T47D (cell line): Measurements from ENCODE around the gene PLXNA2.

ENCODE experiments used
- DNase-seq, 2 experiments: peaks; one replicate each; pipeline versions ENCODE4 v3.0.0 to v3.0.0-alpha.2; 2011 to 2012; ENCODE audit warnings: low read depth in 1 of 2, low spot score in 1 of 2
- JUND ChIP-seq: IDR thresholded peaks from 2 replicates; pipeline ENCODE4 v1.6.1; 2012; ENCODE audit warnings: low read depth
- in situ Hi-C: cut with HindIII; loops from 2 replicates; pipeline ENCODE4 v1.10.0; 2016; ENCODE audit warnings: low sequenced_read_pairs, low pct_unique_long_range_greater_than_20kb

The PLXNA2 gene

GRCh38 chr1:208222376-208223126, 21.6 kb downstream of the PLXNA2 start:
- in situ Hi-C loops, result no loop called here
- no peak for TF ChIP-seq JUND
- DNase-seq, result no peak

- no peak for DNase-seq
- TF ChIP-seq JUND, result no peak
- in situ Hi-C loops, result no loop called here
Measured at GRCh38 chr1:208221291-208221622, 22.9 kb downstream of the PLXNA2 start.

DNA sequence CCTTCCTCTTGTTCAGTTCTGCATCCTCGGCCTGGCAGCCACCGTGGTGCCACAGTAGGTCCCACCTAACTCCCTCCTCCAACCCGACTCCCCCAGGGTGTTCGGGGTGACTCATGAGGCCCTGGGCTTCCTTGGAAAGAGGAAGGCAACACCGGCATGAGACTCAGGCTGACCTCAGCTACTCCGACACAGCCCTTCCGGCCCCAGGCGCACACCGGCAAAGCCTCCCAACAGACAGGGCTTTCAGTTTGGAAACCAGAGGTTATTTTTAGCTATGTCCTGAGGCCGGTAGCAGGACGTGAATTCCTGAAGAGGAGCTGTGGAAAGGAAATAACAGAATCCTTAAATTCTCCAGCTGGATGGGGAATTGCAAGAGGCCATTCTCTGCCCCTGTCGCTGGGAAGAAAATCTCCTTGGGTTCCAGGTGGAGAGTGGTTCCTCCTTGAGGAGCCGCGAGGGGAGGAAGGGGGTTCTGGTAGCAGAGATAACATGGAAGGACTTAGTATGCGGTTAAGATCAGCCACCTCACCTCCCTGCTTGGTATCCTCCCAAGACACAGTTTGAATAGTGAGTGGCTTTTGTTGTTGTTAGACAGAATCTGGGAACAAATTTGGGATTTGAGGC, 24.4 kb downstream of the PLXNA2 start:
- no peak for TF ChIP-seq JUND
- in situ Hi-C loops, result no loop called here
- no peak for DNase-seq

GRCh38 chr1:208219098-208219658, 25.0 kb downstream of the PLXNA2 start:
- in situ Hi-C loops, result no loop called here
- DNase-seq, result no peak
- TF ChIP-seq JUND, result no peak

DNA sequence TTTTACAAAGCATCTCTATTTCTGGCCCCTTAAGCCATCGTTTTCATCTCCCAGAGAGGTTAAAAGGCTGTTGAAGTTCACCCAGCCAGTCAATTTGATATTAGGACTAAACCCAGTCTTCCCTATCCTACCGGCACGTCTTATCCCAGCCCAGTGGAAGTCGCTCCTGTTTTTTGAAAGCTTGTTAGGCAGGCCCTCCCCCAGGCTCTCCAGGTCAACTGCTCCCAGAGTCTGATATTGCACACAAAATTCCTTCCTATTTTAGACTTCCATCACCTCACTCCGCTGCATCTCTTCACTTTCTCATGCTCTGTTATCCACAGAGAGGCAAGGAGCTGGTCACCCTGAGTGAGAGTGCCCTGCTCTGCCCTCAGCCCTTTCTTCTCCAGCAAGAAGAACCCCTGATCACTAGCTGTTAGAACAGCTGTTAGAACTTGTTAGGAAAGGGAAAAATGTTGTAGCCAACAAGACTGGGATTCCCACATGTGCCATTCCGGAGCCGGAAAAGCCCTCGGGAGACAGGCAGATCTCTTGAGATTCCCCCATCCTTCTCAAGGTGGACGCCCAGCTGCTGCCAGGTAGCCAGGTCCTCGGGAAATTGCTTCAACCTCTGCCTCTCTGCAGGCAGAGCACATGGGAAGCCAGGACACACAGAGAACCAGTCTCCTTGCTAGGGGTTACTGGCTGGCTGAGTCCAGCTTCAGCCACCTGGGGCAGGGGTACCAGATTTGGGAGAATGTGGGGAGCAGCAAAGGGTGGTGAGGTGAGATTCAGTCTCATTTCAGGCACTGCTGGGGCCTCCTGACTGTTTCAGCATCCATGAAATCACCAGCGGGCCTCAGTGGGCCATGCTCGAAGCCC, 25.7 kb downstream of the PLXNA2 start:
- in situ Hi-C loops, result no loop called here
- no peak for DNase-seq
- no peak for TF ChIP-seq JUND

DNA sequence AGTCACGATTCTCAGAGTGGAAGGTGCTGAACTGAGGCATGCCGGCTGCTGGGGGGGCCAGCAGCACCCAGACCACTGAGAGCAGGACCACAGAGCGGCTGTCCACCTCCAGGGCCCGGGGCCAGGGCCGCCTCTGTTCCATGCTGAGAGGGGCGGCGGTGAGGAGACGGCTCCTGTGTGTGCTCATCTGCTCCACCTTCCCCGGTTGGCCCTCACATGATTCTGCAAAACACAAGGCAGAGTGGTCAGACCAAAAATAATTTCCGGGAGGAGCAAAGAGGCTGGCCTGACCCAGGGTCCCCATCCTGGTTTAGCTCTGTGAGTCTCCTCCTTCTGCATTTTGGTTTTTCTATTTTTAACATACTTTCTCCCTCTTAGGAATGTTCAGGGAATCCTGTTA, 26.4 kb downstream of the PLXNA2 start:
- in situ Hi-C loops, result no loop called here
- TF ChIP-seq JUND, result no peak
- DNase-seq, result no peak

DNA sequence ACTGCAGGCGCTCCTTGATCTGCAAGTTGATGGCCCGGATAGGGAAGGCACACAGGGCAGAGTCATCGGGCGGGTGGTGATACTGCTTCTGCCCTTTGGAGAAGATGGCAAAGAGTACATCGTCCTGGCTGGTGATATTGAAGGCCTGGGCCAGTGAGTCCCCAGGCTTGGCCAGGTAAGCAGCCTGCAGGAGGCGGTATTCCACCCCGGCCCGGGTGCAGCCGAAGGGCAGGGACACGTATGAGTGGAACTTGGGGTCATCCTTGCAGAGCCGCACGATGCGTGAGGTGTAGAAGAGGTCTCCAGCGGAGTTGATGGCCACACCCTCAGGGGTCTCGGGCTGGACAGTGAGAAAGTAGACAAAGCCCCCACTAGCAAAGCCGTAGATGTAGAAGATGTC, 27.4 kb downstream of the PLXNA2 start:
- in situ Hi-C loops, result no loop called here
- no peak for TF ChIP-seq JUND
- no peak for DNase-seq

- TF ChIP-seq JUND, result no peak
- in situ Hi-C loops, result no loop called here
- no peak for DNase-seq
Measured at GRCh38 chr1:208216062-208216461, 28.1 kb downstream of the PLXNA2 start.

GRCh38 chr1:208215393-208215792, 28.8 kb downstream of the PLXNA2 start:
- in situ Hi-C loops, result no loop called here
- no peak for TF ChIP-seq JUND
- no peak for DNase-seq

GRCh38 chr1:208213786-208214185, 30.4 kb downstream of the PLXNA2 start:
- in situ Hi-C loops, result no loop called here
- no peak for TF ChIP-seq JUND
- no peak for DNase-seq

- no peak for DNase-seq
- TF ChIP-seq JUND, result no peak
- in situ Hi-C loops, result no loop called here
Measured at GRCh38 chr1:208212893-208213292, 31.3 kb downstream of the PLXNA2 start.

DNA sequence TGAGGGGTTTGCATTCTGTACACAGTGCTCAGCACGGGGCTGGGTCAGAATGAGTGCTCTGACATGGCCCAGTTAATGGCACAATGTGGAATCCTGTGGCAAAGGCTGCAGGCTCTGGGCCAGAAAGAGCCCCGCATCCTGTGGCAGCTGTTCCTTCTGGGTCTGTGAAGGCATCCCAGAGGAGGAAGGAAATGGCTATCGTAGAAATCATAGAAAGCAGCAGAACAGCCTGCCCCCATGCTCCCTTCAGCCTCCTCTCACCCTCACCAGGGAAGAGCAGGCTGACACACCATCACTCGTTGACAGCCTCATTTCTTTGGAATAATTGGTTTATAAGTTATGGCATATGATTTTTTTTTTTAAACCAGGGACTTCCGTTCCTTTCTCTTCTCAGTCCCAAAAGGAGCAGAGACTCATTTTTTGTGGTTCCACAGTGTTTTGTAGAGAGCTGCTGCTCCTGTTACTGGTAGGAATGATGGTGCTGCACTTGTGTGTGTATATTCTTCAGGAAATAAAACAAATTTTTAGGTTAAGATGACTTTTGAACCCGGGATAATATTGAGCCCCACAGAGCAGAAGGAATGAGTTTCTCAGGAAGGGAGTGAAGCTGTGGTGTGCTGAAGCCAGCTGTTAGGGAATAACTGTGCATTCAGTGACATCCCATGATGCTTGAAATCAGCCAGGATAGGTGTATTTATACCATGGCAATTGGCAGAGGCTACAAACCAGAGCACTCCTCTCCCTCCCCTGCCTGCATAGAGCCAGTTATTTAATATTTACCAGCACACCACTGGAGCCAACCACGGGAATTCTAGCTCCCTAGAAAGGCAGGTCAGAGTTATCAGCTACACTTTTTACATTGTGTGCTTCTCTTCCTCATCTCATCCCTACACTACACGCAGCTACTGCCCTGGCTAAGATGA, 32.0 kb downstream of the PLXNA2 start:
- no peak for DNase-seq
- in situ Hi-C loops, result no loop called here
- no peak for TF ChIP-seq JUND
